NCI-H774 (cell line): Measurements from ENCODE around the gene ZNF780A.
A peak's percentile ranks its signal among the peaks of the same experiment; 100 is the strongest.
"Not testable (repeated sequence)": the region's sequence is repeated elsewhere in the genome, so short reads cannot be mapped to it uniquely, and the experiment has no call there.

ENCODE experiments used
- DNase-seq: peaks from one replicate; lab custom pipeline; 2025; lab: John Stamatoyannopoulos, UW

The ZNF780A gene

DNA sequence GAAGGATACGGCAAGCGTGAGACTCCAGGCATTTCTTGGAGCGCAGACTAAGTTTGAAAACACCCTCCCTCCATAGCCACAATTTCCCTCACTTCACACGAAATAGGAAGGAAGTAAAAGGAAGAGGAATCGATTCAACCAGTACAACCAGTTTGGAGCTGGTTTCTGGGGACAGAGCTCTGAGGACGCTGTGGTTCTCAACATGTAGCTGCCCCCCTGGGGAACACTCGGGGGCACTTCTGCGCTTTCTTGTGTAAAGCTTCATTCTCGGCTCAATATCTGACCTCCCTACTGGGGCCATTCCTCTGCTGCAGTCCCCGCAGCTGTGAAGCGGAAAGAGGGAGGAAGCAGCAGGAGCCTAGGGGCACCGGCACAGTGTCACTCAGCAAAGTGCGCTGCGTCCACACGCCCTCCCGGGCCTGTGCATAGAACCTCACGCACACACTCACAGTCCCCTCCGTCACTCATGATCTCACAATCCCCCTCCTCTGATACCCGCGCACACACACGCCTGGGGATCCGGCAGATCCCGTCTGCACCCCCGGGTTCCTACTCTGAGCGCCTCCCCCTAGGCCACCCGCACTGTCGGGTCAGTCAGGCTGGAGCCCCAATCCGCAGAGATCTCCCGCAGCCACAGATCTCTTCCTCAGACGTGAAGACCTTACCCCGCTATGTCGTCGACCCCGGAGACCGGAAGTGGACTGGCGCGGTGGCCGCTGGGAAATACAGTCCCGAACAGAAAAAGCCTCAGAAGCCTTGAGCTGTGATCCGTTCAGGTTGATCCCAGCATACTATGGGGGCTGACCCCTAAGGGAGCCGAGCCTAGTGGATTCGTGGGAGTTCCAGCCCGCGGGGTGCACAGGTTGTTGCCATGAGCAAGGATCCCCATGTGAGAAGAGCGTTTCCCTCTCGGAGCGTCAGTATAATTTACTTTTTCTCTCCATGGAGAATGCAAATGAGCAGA lies at the start of gene ZNF780A:
Gene ZNF780A (minus strand): TSS at position 703 of the 964 bp plus-strand sequence. CDS start 6,190 bp downstream, outside the sequence.
- peak; percentile 60 for DNase-seq

DNA sequence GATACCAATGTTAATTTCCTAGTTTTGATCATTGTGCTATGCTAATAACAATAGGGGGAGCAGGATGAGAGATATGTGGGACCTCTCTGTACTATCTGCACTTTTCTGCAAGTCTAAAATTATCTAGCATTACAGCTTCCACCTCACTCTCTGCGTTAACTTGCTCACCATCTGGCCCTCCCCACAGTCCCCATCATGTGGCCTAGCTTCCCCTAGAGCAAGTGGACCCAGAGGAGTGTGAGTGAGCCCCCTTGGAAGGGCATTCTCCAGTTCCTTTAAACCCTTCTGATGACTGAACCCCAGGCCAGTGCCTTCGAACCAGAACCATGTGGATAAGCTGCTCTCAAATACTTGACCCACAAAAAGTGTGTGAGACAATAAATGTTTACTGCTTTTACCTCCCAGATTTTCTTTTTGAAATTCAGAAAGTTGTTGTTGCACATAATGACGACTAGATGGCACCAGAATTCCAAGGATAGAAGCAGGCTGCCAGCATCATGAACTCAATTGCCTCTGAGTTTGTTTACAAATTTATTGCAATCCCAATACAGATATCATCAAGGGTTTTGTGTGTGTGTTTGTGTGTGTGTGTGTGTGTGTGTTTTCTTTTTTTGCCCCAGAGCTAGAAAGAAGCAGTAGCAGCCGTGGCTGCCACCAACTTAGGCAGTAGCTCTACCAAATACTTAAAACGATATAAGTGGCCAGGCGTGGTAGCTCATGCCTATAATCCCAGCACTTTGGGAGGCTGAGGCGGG lies 49.0 kb upstream of the ZNF780A start:
- peak; percentile 39 for DNase-seq

DNA sequence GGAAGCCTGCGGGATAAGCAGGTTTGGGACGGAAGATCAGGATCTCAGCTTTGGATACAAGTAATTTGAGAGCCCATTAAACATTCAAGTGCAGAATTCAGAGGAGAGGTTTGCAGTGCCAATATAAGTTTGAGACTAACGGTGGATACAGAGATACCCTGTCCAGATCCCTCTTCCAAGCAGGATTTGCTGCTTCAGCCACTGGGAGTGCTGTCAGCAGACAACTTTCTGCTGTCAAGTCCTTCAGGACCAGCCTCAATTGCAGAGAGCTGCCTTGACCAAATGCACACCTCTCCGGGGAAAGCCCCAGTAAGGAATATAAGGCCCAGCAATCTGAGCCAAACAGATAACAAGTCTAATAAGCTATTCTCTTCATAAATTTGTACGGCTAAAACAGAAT lies 46.1 kb upstream of the ZNF780A start:
- DNase-seq: no peak

DNA sequence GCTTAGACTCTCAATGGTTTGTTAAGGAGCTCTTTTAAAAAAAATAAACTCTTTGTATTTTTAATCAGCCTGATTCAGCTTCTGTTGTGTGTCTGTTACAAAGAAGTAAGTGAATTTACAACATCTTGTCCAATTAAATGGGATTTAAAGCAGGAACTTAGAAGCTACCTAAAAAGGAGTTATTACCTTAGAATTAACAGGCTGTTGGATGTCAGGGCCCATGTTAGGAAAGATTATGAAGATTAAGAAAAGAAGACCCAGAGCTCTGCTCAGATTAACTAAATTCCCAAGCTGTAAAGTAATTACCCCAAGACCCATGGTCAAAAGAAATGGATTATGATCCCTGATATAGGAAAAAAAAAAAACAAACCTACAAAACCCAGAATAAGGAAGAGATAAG lies 44.1 kb upstream of the ZNF780A start:
- no peak for DNase-seq

DNA sequence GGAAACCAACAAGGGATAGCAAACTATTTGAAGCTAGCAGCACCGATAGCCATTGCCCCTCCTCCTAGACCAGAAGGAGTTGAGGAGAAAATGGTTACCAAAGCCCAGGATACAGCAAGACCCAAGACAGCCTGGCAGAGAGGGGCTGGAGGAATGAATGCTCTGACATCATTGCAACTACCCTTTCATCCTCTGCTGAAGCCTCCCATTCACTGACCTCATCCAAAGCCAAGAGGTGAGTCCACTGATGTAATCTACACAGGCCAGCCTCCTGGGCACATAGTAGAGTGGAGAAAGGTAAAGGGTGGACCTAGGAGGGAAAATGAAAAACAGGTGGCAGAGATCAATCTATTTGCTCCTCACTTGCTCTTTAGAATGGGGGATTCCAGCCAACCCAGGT lies 42.7 kb upstream of the ZNF780A start:
- DNase-seq: no peak

DNA sequence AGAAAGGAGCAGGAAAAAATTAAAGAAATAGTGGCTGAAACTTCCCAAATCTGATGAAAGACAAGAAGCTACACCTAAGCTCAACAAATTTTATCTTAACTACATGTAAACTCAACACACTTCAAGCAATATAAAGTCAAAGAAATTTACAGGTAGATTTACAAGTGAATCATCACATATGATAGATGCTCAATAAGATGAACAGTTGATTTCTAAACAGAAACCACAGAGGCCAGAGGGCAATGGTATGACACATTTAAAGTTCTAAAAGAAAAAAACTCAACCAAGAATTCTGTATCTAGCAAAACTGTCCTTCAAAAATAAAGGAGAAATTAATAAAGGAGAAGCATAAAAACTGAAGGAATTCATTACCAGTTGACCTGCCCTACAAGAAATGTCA lies 39.3 kb upstream of the ZNF780A start:
- DNase-seq: no peak

DNA sequence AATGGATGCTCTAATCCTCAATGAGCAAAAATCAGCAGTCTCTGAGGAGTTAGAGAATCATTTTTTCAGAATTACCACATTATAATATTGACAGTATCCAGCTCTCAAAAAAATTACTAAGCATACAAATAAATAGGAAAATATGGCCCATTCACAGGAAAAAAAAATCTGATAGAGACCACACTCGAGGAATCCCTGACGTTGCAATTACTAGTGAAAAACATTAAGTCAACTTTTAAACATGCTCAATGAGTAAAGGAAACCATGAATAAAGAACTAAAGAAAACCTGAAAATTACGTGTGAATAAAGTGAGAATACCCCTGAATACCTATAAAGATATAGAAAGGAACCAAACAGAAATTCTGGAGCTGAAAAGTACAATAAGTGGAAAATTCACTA lies 38.7 kb upstream of the ZNF780A start:
- DNase-seq: no peak

DNA sequence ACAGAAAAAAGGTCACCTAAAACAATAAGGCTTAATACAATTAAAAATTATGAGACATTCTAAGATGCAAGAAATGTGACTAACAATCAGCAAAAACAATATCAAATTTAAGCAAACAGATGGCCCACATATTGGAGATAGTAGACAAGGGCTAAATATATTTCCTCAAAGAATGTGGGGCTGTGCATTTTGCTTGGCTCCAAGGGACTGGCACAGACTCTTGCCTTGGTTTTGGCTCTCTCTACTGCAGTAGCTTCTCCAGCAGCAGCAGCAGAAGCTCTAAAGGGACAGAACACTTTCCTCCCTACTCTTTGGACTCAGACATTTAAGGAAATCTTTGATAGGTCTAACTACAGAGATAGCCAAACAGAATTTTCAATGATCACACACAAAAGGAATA lies 38.2 kb upstream of the ZNF780A start:
- no peak for DNase-seq

DNA sequence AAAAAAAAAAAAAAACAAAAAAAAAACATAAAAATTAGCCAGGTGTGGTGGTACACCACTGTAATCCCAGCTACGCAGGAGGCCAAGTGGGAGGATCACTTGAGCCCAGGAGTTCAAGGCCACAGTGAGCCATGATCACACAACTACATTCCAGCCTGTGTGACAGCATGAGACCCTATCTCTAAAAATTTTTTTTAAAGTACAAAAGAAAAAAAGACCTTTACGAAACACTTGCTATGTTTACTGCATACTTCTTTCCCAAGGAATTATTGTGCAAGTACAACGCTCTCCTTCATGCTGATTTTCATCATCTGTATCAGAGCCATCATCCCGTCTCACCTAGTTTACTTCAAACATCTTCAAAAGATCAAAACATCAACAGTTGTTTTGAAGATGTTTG lies 28.6 kb upstream of the ZNF780A start:
- no peak for DNase-seq

DNA sequence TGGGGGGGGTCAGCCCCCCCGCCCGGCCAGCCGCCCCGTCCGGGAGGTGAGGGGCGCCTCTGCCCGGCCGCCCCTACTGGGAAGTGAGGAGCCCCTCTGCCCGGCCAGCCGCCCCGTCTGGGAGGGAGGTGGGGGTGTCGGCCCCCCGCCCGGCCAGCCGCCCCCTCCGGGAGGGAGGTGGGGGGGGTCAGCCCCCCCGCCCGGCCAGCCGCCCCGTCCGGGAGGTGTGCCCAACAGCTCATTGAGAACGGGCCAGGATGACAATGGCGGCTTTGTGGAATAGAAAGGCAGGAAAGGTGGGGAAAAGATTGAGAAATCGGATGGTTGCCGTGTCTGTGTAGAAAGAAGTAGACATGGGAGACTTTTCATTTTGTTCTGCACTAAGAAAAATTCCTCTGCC lies 27.9 kb upstream of the ZNF780A start:
- not testable (repeated sequence) for DNase-seq

DNA sequence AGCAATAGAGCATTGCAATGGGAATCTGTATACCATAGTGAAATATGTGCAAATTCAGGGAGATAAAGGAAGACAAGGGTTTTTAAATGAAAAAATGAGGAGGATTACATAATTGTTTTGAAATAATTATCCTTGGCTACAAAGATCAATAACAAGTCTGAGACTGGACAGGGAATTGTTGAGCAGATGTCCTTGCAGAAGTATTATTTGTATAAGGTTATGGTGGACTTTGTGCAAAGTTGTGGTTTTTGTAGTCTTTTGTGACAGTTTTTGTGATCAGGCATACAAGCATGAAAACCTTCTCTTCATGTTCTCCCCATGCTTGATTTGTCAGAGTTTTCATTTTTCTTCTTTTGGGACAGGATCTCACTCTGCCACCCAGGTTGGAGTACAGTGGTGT lies 25.3 kb upstream of the ZNF780A start:
- DNase-seq: no peak

DNA sequence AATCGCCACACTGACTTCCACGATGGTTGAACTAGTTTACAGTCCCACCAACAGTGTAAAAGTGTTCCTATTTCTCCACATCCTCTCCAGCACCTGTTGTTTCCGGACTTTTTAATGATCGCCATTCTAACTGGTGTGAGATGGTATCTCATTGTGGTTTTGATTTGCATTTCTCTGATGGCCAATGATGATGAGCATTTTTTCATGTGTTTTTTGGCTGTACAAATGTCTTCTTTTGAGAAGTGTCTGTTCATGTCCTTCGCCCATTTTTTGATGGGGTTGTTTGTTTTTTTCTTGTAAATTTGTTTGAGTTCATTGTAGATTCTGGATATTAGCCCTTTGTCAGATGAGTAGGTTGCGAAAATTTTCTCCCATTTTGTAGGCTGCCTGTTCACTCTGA lies 23.4 kb upstream of the ZNF780A start:
- DNase-seq: not testable (repeated sequence)

DNA sequence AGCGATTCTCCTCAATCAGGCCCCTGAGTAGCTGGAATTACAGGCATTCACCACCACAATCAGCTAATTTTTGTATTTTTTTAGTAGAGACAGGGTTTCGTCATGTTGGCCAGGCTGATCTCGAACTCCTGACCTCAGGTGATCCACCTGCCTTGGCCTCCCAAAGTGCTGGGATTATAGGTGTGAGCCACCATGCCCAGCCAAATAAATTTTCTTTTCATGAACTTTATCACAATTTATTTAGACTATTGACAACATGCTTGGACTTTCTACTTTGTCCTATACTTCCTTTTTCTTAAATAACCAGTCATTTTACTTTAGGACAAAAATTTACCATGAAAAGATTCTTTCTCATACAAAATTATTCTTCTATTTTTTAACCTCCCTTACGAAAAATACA lies 21.5 kb upstream of the ZNF780A start:
- not testable (repeated sequence) for DNase-seq

DNA sequence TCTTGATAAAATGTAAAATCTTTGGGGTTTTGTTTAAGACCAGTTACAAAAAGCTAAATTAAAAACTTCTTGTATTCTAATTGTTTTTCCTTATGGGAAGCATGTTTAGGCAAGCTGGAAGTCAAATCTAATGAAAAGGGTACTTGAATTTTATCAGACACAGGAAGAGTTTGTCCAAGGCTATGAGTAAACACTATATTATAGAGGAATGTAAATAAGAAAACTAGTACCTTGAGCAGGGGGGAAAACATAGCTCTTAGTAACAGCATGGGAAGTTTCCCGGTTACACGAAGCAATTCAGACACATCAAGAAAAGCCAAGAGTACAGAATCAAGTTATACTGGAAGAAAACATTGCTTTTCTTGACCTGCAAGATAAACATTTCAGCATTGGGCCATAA lies 19.8 kb upstream of the ZNF780A start:
- DNase-seq: no peak

DNA sequence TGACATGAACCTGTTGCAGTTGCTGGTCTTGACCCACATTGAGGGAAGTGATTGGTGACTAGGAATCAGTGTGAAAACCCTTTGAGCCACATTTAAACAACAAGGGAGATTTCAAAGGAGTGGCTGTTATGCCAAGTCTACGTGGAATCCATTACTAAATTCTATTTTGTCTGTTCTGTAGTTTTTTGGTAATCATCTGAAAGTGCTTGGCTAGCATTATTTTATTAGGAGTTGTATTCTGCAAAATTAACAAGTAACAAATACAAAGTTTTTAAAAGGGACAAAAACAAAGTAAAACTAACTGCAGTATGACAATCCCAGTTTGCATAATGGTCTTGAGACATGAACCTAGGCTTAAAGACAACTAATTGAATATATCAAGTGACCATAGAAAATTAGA lies 14.0 kb upstream of the ZNF780A start:
- no peak for DNase-seq

DNA sequence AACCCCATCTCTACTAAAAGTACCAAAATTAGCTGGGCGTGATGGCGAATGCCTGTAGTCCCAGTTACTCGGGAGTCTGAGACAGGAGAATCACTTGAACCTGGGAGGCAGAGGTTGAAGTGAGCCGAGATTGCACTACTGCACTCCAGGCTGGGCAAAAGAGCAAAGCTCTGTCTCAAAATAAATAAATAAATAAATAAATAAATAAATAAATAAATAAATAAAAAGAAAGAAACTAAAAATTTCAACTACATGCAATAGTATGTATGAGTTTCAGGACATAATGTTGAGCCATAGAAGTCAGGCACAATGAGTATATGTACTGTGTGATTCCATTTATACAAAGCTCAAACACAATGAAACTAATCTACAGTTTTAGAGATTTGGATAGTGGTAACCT lies 12.9 kb upstream of the ZNF780A start:
- DNase-seq: no peak

DNA sequence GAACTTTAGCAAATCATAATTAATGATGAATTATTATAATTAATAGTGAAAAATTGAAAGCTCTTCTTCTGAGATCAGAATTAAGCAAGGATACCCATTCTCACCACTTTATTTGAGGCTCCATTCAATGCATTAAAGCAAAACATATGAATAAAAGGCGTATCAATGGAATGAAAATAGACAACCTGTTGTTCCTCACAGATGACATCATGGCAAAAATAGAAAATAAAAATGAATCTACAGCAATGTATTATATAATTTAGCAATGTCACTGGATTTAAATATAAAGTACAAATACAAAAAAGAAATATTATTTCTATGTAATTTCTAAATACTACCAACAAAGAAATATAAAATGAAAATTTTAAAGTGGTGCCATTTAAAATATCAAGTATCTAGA lies 11.1 kb upstream of the ZNF780A start:
- no peak for DNase-seq

DNA sequence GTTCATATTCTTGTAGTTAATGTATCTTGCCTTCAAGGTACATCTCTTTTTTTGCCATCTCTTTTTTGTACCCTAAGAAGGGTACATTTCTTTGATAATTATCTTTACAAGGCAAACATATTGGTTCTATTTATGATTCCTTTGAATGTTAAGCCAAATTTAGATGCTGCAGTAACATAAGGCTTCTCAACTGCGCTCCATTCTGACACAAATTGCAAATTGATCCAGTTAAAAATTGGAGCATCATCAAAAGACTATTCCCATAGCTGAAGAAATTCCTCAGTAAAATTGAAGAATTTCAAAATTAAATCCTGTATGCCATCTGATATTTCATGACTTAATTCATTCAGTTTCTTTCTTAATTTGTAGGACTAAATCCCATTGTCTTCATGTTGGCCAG lies 2.7 kb upstream of the ZNF780A start:
- DNase-seq: no peak

DNA sequence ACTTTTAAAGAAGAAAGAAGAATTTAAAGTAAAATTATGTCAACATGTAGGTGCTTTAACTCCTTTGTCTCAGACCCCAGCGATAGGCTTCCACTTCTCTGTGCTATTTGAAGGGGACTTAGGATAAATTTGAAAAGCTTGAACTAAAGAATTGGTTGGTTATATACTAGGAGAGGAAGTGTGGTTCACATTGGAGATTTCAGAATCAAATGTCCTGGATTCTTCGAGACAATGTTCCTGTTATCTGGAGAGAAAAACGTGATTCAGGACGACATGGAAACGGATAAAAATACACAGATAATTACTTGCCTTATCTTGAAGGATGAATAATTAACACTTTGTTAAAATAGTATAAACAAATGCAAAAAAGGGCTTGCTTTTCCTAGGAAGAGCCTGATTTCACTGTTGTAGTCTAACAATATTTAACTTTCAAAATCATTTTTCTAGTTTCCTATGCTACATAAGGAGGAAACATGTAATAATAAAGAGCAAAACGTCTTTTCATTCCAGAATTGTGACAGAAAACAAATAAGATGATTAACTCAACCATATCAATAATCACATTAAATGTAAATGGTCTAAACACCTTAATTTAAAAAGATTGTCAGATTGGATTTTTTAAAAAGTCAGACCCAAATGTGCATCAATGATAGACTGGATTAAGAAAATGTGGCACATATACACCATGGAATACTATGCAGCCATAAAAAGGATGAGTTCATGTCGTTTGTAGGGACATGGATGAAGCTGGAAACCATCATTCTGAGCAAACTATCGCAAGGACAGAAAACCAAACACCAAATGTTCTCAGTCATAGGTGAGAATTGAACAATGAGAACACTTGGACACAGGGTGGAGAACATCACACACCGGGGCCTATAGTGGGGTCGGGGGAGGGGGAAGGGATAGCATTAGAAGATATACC lies 724 bp upstream of the ZNF780A start:
- DNase-seq: no peak

DNA sequence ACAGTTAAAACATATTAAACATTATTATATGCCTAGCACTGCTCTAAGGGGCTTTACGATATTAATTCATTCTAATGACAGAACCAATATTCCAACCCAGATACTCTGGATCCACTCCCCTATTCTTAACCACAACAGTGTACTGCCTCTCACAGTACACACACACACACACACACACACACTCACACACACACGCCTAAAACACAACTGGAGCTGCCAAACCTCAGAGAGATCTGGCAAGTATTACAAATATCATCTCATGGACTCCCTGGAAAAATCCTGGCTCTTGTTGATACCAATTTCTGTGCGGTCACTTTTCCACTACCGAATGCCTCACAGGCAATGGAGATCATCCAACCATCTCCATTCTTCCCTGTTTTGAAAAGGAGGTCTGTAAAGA lies 1.3 kb downstream of the ZNF780A start:
- DNase-seq: no peak

DNA sequence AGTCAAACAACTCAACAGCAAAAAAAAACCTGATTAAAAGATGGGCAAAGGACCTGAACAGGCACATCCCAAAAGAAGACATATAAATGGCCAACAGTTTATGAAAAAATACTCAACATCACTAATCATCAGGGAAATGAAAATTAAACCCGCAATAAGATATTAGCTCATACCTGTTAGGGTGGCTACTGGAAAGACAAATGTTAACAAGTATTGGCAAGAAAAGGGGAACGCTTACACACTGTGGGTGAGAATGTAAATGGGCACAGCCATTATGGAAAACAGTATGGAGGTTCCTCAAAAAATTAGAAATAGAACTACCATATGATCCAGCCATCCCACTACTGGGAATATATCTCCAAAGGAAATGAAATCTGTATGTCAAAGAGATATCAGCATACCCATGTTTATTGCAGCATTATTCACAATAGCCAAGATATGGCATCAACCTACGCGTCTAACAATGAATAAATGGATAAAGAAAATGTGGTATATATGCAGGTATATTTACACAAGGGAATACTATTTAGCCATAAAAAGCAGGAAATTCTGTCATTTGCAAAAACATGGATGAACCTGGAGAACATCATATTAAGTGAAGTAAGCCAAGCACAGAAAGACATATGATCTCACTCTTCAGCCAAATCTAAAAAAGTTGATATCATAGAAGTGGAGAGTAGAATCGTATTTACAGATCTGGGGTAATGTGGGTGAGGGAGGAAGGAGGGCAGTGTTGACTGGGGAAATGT lies 2.3 kb downstream of the ZNF780A start:
- DNase-seq: no peak
